ENCODE data around the gene LRIG2. TPM values are rescaled to one million over a fixed set of nuclear protein-coding genes. Genes with fewer than 3 reads are reported as not detected.

Gene LRIG2
- total and polyA plus RNA-seq, 2 of the 13 experiments (the other 11 are each of a cell fraction or from before 2014, with no cell fraction given) = 8.1 to 12.2 TPM

GRCh38 chr1:113140588-113141446 lies 67.8 kb downstream of the LRIG2 start (continued):
- TF ChIP-seq MXD4 (CRISPR knock-in tag; IDR thresholded peaks at IDR 0.05) (peak; percentile 32; the same call in 1 of the 2 replicates), THAP9 (CRISPR knock-in tag; IDR thresholded peaks at IDR 0.05; ENCODE audit: borderline replicate concordance) (no peak), ZNF142 (CRISPR knock-in tag; IDR thresholded peaks at IDR 0.05) (no peak), ARNTL (CRISPR knock-in tag; IDR thresholded peaks at IDR 0.05) (no peak), TEF (CRISPR knock-in tag; IDR thresholded peaks at IDR 0.05) (peak; percentile 83; the same call in 1 of the 2 replicates), THAP7 (CRISPR knock-in tag; IDR thresholded peaks at IDR 0.05) (0 out of 2 replicates have a peak, but pooled peaks have one; percentile 46), KIAA2018 (CRISPR knock-in tag; IDR thresholded peaks at IDR 0.05; ENCODE audit: borderline replicate concordance) (no peak)

Measured in HepG2 (cell line).